Measurements from ENCODE around the gene POP5.

- TF ChIP-seq CTCF (IDR thresholded peaks at IDR 0.05 in 8 of 11, conservative IDR thresholded peaks at IDR 0.05 in 3 of 11) (peak in 8 of 11 experiments; percentile 14 to 53 (median 30)), POLR2A (IDR thresholded peaks at IDR 0.05) (no peak), POLR2AphosphoS5 (IDR thresholded peaks at IDR 0.05) (peak in 2 of 3 donors; percentile 9 to 44)
Measured at GRCh38 chr12:120584343-120585149, 3.3 kb upstream of the POP5 start.
